Activated naive CD8-positive, alpha-beta T cell treated with anti-CD3 and anti-CD28 coated beads for 36 hours (primary cell): ENCODE results near the gene CLCN4. TPM values are rescaled to one million over a fixed set of nuclear protein-coding genes. Genes with fewer than 3 reads are reported as not detected.

ENCODE experiments used
- DNase-seq: peaks from one replicate; pipeline ENCODE4 v3.0.0; 2021
- H3K27ac Mint-ChIP-seq: one replicate; pipeline ENCODE4 v1.8.0; 2022; ENCODE audit warnings: mild to moderate bottlenecking, moderate library complexity, mixed read lengths
- H3K27me3 Mint-ChIP-seq: one replicate; pipeline ENCODE4 v1.8.0; 2022; ENCODE audit warnings: mild to moderate bottlenecking, mixed read lengths
- H3K36me3 Mint-ChIP-seq: one replicate; pipeline ENCODE4 v1.8.0; 2021; ENCODE audit warnings: mild to moderate bottlenecking, mixed read lengths
- H3K4me1 Mint-ChIP-seq: one replicate; pipeline ENCODE4 v1.8.0; 2021; ENCODE audit warnings: mixed read lengths
- H3K4me3 Mint-ChIP-seq: one replicate; pipeline ENCODE4 v1.8.0; 2022; ENCODE audit warnings: mild to moderate bottlenecking, moderate library complexity, mixed read lengths
- H3K9me3 Mint-ChIP-seq: one replicate; pipeline ENCODE4 v1.8.0; 2022; ENCODE audit warnings: mixed read lengths
- total RNA-seq, 2 experiments: library from RNA; stranded (reverse); gene quantifications; one replicate each; pipeline ENCODE4 v1.2.3, GENCODE V29; 2021

Gene CLCN4
- total RNA-seq, 2 experiments from 2014 or later: 0.04 to 0.38 TPM

DNA sequence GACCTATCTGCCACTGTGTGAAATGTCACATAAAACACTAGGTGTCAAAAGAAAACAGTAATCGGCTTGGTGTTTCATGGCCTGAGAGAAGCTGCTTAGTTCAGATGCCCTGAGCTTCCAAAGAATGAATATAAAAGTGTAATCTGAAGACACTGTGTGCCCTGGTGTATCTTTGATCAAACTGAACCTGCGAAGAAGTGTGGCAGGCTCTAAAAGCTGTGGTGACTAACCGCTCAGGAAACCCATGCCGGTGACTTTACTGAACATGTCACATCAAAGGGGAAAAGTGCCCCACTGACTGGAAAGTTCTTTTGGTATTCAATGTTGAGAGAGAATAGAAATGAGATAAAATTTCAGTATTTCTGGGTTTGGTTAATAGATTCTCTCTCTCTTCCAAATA is 89.1 kb downstream of the CLCN4 start:
- H3K36me3 Mint-ChIP-seq: peaks cover 2% of the 10 kb centered on the region
- H3K27me3 Mint-ChIP-seq: no peaks in the 10 kb centered on the region
- DNase-seq: no peak
- no peaks in the 10 kb centered on the region for H3K4me1 Mint-ChIP-seq
- no peaks in the 10 kb centered on the region for H3K9me3 Mint-ChIP-seq
- H3K27ac Mint-ChIP-seq: no peak overlapping the region
- no peak overlapping the region for H3K4me3 Mint-ChIP-seq

DNA sequence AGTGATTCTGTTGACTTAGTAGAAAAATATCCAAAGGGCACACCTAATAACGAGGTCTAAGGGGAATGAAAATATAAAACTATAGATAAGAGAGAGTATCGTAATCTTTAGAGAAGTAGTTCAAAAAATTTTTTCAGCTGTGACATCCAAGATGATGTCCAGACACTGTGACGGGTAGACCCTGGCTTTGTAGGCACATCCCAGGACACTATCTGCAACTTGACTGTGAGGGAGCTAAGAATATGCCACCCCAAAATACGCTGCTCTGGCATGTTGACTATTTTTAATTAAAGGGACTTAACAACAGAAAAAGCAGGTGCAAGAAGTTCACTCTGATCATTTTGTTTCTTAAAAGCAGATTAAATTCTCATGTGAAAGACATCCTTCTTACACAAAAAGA is 89.5 kb downstream of the CLCN4 start:
- Mint-ChIP-seq H3K4me1 (no peaks in the 10 kb centered on the region), H3K36me3 (peaks cover 2% of the 10 kb centered on the region), H3K4me3 (no peak overlapping the region), H3K9me3 (no peaks in the 10 kb centered on the region), H3K27me3 (no peaks in the 10 kb centered on the region), H3K27ac (no peak overlapping the region)
- no peak for DNase-seq

DNA sequence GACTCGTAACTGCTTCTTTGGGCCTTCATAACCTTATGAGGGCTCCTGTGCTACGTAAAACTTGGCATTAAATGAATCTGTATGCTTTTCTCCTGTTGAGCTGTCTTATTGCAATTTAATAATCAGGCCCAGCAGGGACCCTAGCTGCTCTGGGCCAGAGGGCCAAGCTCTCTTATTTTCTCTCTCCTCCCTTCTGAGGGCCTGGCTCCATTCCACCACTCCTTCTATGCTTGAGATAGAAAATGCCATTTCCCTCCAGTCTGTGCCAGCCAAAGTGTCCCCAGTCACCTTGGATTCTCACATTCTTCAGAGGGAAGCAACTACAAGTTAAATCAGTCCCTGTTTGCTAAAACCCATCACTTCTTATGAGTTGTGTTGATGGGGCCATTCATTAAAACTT is 90.1 kb downstream of the CLCN4 start:
- Mint-ChIP-seq H3K36me3 (peaks cover 2% of the 10 kb centered on the region), H3K27me3 (no peaks in the 10 kb centered on the region), H3K9me3 (no peaks in the 10 kb centered on the region), H3K4me1 (no peaks in the 10 kb centered on the region), H3K4me3 (no peak overlapping the region), H3K27ac (no peak overlapping the region)
- DNase-seq: no peak

DNA sequence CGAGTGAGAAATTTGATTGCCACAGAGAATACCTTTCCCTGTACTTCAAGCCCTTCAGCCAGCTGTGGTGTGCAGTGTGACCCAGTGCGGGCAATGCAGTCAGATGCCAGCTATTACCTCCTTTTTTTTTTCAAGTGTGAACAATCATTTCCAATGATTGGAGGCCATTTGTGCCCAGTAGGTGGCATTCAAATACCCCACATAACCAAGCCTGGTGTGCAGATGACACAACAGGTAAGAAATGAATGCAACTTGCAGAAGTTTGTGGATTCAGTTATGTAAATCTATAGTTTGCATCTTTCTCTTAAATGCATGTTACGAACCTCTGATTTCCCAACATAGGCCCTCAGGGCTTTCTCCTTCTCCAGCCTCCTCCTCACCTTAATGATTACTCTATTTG is 98.0 kb downstream of the CLCN4 start:
- Mint-ChIP-seq H3K36me3 (no peaks in the 10 kb centered on the region), H3K27me3 (no peaks in the 10 kb centered on the region), H3K4me1 (no peaks in the 10 kb centered on the region), H3K27ac (no peak overlapping the region), H3K9me3 (no peaks in the 10 kb centered on the region), H3K4me3 (no peak overlapping the region)
- DNase-seq: no peak

DNA sequence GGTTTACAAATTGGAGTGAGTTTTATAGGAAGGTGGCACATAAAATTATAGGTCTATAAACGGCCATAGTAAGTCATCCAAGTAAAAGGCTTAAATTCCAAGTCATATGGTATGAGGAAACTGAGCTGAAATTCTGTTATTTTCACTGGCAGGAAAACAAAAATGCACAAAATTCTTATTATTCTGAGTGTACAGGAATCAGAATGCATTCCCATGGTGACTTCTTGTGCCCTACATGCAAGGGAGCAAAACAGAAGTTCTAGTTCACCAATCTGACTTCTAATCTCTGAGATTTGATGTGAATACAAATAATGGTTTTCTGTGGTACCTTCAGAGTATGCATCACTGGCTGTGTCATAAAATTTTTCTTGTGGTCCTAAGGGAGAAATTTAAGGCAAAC is 102.9 kb downstream of the CLCN4 start:
- H3K9me3 Mint-ChIP-seq: no peaks in the 10 kb centered on the region
- no peaks in the 10 kb centered on the region for H3K27me3 Mint-ChIP-seq
- no peak overlapping the region for H3K27ac Mint-ChIP-seq
- no peak for DNase-seq
- no peaks in the 10 kb centered on the region for H3K36me3 Mint-ChIP-seq
- H3K4me1 Mint-ChIP-seq: no peaks in the 10 kb centered on the region
- no peak overlapping the region for H3K4me3 Mint-ChIP-seq

GRCh38 chrX:10265775-10266174 is 109.0 kb downstream of the CLCN4 start:
- no peaks in the 10 kb centered on the region for H3K9me3 Mint-ChIP-seq
- no peak for DNase-seq
- no peaks in the 10 kb centered on the region for H3K27me3 Mint-ChIP-seq
- H3K27ac Mint-ChIP-seq: no peak overlapping the region
- H3K4me3 Mint-ChIP-seq: no peak overlapping the region
- H3K4me1 Mint-ChIP-seq: no peaks in the 10 kb centered on the region
- H3K36me3 Mint-ChIP-seq: no peaks in the 10 kb centered on the region

- Mint-ChIP-seq H3K27ac (no peak overlapping the region), H3K27me3 (no peaks in the 10 kb centered on the region), H3K9me3 (no peaks in the 10 kb centered on the region), H3K4me3 (no peak overlapping the region), H3K36me3 (no peaks in the 10 kb centered on the region), H3K4me1 (no peaks in the 10 kb centered on the region)
- DNase-seq: no peak
Measured at GRCh38 chrX:10278716-10279115, 121.9 kb downstream of the CLCN4 start.

GRCh38 chrX:10280071-10280470 is 123.3 kb downstream of the CLCN4 start:
- Mint-ChIP-seq H3K4me3 (no peak overlapping the region), H3K9me3 (no peaks in the 10 kb centered on the region), H3K27me3 (no peaks in the 10 kb centered on the region), H3K4me1 (no peaks in the 10 kb centered on the region), H3K36me3 (no peaks in the 10 kb centered on the region), H3K27ac (no peak overlapping the region)
- no peak for DNase-seq

DNA sequence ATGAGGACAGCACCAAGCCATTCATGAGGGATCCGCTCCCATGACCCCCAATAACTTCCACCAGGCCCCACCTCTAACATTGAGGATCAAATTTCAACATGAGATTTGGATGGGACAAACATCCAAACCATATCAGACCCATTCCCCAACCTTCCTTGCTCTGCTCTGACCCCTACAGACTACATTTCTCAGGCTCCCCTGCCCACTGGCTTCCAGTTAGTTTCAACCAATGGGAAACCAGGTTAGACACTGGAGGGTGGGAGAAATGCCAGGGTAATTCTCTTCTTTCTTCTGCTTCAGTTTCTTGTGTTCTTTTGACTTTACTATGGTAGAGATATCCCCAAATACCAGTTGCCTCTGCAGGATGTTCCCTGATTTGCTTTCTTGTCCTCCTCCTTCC is 125.7 kb downstream of the CLCN4 start:
- Mint-ChIP-seq H3K27me3 (no peaks in the 10 kb centered on the region), H3K9me3 (no peaks in the 10 kb centered on the region), H3K4me1 (no peaks in the 10 kb centered on the region), H3K36me3 (no peaks in the 10 kb centered on the region), H3K27ac (no peak overlapping the region), H3K4me3 (no peak overlapping the region)
- no peak for DNase-seq

DNA sequence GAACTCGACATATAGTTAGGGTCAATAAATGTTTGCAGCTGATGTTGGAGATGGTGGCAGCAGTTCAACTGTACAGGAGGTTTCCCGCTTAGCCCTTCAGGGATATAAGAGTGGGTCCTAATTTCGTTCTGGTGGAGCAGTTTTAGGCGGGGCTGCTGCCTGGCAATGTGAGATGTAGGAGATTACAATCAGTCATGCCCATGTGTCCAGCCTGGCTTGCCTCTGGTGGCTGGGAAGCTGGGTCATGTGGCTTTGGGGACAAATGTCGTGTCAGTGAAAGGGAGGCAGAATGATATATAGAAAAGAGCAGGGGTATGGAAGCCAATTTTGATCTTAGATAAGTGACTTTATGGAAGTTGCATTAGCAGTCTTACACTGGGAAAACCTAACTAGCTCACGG is 129.4 kb downstream of the CLCN4 start:
- Mint-ChIP-seq H3K4me3 (no peak overlapping the region), H3K4me1 (no peaks in the 10 kb centered on the region), H3K27ac (no peak overlapping the region), H3K9me3 (no peaks in the 10 kb centered on the region), H3K36me3 (no peaks in the 10 kb centered on the region), H3K27me3 (no peaks in the 10 kb centered on the region)
- no peak for DNase-seq

Other genes with a start within 250 kb of the CLCN4 start
- not detected for gene CLDN34, start 189.6 kb upstream of the CLCN4 start, total RNA-seq